ENCODE measurements around the gene SF3B2.
A peak's percentile ranks its signal among the peaks of the same experiment; 100 is the strongest.

SF3B2 gene

GRCh38 chr11:66107600-66108510 is 55.7 kb downstream of the SF3B2 start:
- TF ChIP-seq EZH2phosphoT487 (IDR thresholded peaks at IDR 0.05; ENCODE audit: low read depth), result no peak
- TF ChIP-seq CTCF (IDR thresholded peaks at IDR 0.05; ENCODE audit: low read depth, low read length), result no peak
- H3K9me3 ChIP-seq (ENCODE audit: insufficient read depth, low read length), result no peaks in the 10 kb centered on the region
- H3K4me2 ChIP-seq (ENCODE audit: low read length), result no peak overlapping the region
- no peak overlapping the region for H3K9ac ChIP-seq (ENCODE audit: low read length)
- no peaks in the 10 kb centered on the region for H3K27me3 ChIP-seq (ENCODE audit: low read depth, low read length)
- H3K79me2 ChIP-seq (ENCODE audit: low read length), result no peaks in the 10 kb centered on the region
- H3K36me3 ChIP-seq (replicated peaks; ENCODE audit: low read depth, low read length), result no peaks in the 10 kb centered on the region
- no peak overlapping the region for H3K4me3 ChIP-seq (ENCODE audit: low read length)
- H3K4me1 ChIP-seq (ENCODE audit: low read length), result peaks cover 19% of the 10 kb centered on the region
- H2AFZ ChIP-seq (ENCODE audit: low read depth, low read length), result no peak overlapping the region
- H3K27ac ChIP-seq (ENCODE audit: low read length), result no peak overlapping the region
- H4K20me1 ChIP-seq (ENCODE audit: insufficient read depth, low read length), result no peaks in the 10 kb centered on the region

- Histone ChIP-seq H3K27me3 (ENCODE audit: low read depth, low read length) (no peaks in the 10 kb centered on the region), H2AFZ (ENCODE audit: low read depth, low read length) (no peak overlapping the region), H3K9ac (ENCODE audit: low read length) (no peak overlapping the region), H3K36me3 (replicated peaks; ENCODE audit: low read depth, low read length) (no peaks in the 10 kb centered on the region), H3K4me1 (ENCODE audit: low read length) (peaks cover 33% of the 10 kb centered on the region), H3K4me2 (ENCODE audit: low read length) (no peak overlapping the region), H3K27ac (ENCODE audit: low read length) (no peak overlapping the region), H3K79me2 (ENCODE audit: low read length) (no peaks in the 10 kb centered on the region), H4K20me1 (ENCODE audit: insufficient read depth, low read length) (no peaks in the 10 kb centered on the region), H3K9me3 (ENCODE audit: insufficient read depth, low read length) (no peaks in the 10 kb centered on the region), H3K4me3 (ENCODE audit: low read length) (no peak overlapping the region)
- no peak for TF ChIP-seq EZH2phosphoT487 (IDR thresholded peaks at IDR 0.05; ENCODE audit: low read depth)
- TF ChIP-seq CTCF (IDR thresholded peaks at IDR 0.05; ENCODE audit: low read depth, low read length), result no peak
Observed at GRCh38 chr11:66109294-66109693, 57.1 kb downstream of the SF3B2 start.

- H3K36me3 ChIP-seq (replicated peaks; ENCODE audit: low read depth, low read length), result no peaks in the 10 kb centered on the region
- no peak overlapping the region for H3K4me2 ChIP-seq (ENCODE audit: low read length)
- TF ChIP-seq CTCF (IDR thresholded peaks at IDR 0.05; ENCODE audit: low read depth, low read length), result no peak
- no peak for TF ChIP-seq EZH2phosphoT487 (IDR thresholded peaks at IDR 0.05; ENCODE audit: low read depth)
- H3K4me3 ChIP-seq (ENCODE audit: low read length), result no peak overlapping the region
- no peaks in the 10 kb centered on the region for H3K9me3 ChIP-seq (ENCODE audit: insufficient read depth, low read length)
- no peaks in the 10 kb centered on the region for H3K27me3 ChIP-seq (ENCODE audit: low read depth, low read length)
- H2AFZ ChIP-seq (ENCODE audit: low read depth, low read length), result no peak overlapping the region
- peaks cover 52% of the 10 kb centered on the region for H3K4me1 ChIP-seq (ENCODE audit: low read length)
- H3K27ac ChIP-seq (ENCODE audit: low read length), result no peak overlapping the region
- H3K79me2 ChIP-seq (ENCODE audit: low read length), result no peaks in the 10 kb centered on the region
- no peak overlapping the region for H3K9ac ChIP-seq (ENCODE audit: low read length)
- H4K20me1 ChIP-seq (ENCODE audit: insufficient read depth, low read length), result no peaks in the 10 kb centered on the region
Observed at GRCh38 chr11:66111158-66111557, 59.0 kb downstream of the SF3B2 start.

GRCh38 chr11:66112041-66112491 is 59.9 kb downstream of the SF3B2 start:
- Histone ChIP-seq H3K27ac (ENCODE audit: low read length) (peak overlapping the region; percentile 89), H3K27me3 (ENCODE audit: low read depth, low read length) (no peaks in the 10 kb centered on the region), H3K4me1 (ENCODE audit: low read length) (peaks cover 61% of the 10 kb centered on the region), H3K4me3 (ENCODE audit: low read length) (no peak overlapping the region; the same call in 1 of the 2 replicates), H3K4me2 (ENCODE audit: low read length) (peak overlapping the region; percentile 81), H3K9me3 (ENCODE audit: insufficient read depth, low read length) (no peaks in the 10 kb centered on the region), H2AFZ (ENCODE audit: low read depth, low read length) (no peak overlapping the region), H3K9ac (ENCODE audit: low read length) (peak overlapping the region; percentile 8; the same call in 1 of the 2 replicates), H3K36me3 (replicated peaks; ENCODE audit: low read depth, low read length) (no peaks in the 10 kb centered on the region), H4K20me1 (ENCODE audit: insufficient read depth, low read length) (no peaks in the 10 kb centered on the region), H3K79me2 (ENCODE audit: low read length) (no peaks in the 10 kb centered on the region)
- no peak for TF ChIP-seq EZH2phosphoT487 (IDR thresholded peaks at IDR 0.05; ENCODE audit: low read depth)
- no peak for TF ChIP-seq CTCF (IDR thresholded peaks at IDR 0.05; ENCODE audit: low read depth, low read length)
